Ishikawa (cell line): Measurements from ENCODE around the gene MYO16.

Source experiments
- CEBPB ChIP-seq: IDR thresholded peaks from 2 replicates; pipeline ENCODE4 v1.6.1; 2012
- EP300 ChIP-seq: IDR thresholded peaks from 2 replicates; pipeline ENCODE4 v1.6.1; 2012; ENCODE audit warnings: borderline replicate concordance
- MAX ChIP-seq: IDR thresholded peaks from 2 replicates; pipeline ENCODE4 v1.6.1; 2012
- TAF1 ChIP-seq: IDR thresholded peaks from 2 replicates; pipeline ENCODE4 v1.6.1; 2012; ENCODE audit warnings: low read depth, mild to moderate bottlenecking
- TCF12 ChIP-seq: IDR thresholded peaks from 2 replicates; pipeline ENCODE4 v1.6.1; 2012; ENCODE audit warnings: low read depth
- TEAD4 ChIP-seq: IDR thresholded peaks from 2 replicates; pipeline ENCODE4 v1.6.1; 2012
- YY1 ChIP-seq: IDR thresholded peaks from 2 replicates; pipeline ENCODE4 v1.6.1; 2012; ENCODE audit warnings: low read depth

- TF ChIP-seq MAX (no peak), EP300 (no peak), CEBPB (no peak), TAF1 (no peak), YY1 (no peak), TCF12 (no peak), TEAD4 (no peak)
Measured at GRCh38 chr13:108828086-108828815, 198.8 kb downstream of the MYO16 start.
